Keratinocyte (primary cell): ENCODE results near the gene POLR2L. TPM values are rescaled to one million over a fixed set of nuclear protein-coding genes. Genes with fewer than 3 reads are reported as not detected.

Source experiments
- DNase-seq: peaks from one replicate; pipeline ENCODE4 v3.0.0-alpha.2; 2011; ENCODE audit warnings: low read depth, missing footprints, low spot score
- FAIRE-seq: peaks from 2 replicates; lab custom pipeline; 2011; peaks lifted over from hg19 to GRCh38; lab: Jason Lieb, UNC
- H2AFZ ChIP-seq: 2 replicates; pipeline ENCODE4 v1.6.0; 2012; ENCODE audit warnings: low read length, control low read depth, inconsistent platforms; ENCODE audit not compliant: control insufficient read depth
- H3K27ac ChIP-seq: 2 replicates; pipeline ENCODE4 v1.5.1; 2011; ENCODE audit warnings: low read length; ENCODE audit not compliant: control insufficient read depth, insufficient read depth
- H3K27me3 ChIP-seq: 3 replicates; pipeline ENCODE4 v1.6.0; 2011; ENCODE audit warnings: low read length; ENCODE audit not compliant: control insufficient read depth, insufficient read depth; ENCODE audit errors: extremely low read depth
- H3K36me3 ChIP-seq, 2 experiments: 2 replicates in 1 of 2; 3 replicates in 1 of 2; pipeline ENCODE4 v1.5.1; 2011; ENCODE audit warnings: low read length in 2 of 2, mild to moderate bottlenecking in 1 of 2; ENCODE audit not compliant: control insufficient read depth in 2 of 2, insufficient read depth in 2 of 2; ENCODE audit errors: extremely low read depth in 1 of 2
- H3K4me1 ChIP-seq: 3 replicates; pipeline ENCODE4 v1.5.1; 2011; ENCODE audit warnings: low read length; ENCODE audit not compliant: control insufficient read depth, insufficient read depth; ENCODE audit errors: extremely low read depth
- H3K4me2 ChIP-seq: 3 replicates; pipeline ENCODE4 v1.6.0; 2011; ENCODE audit warnings: low read depth, low read length; ENCODE audit not compliant: control insufficient read depth, insufficient read depth; ENCODE audit errors: extremely low read depth
- H3K4me3 ChIP-seq, 3 experiments: fragments of 200-600 bp in 1 of 3; sonication (generic) in 1 of 3; 2 replicates in 2 of 3; 3 replicates in 1 of 3; pipeline ENCODE4 v1.5.1; 2011 to 2016; ENCODE audit warnings: low read length in 3 of 3, mild to moderate bottlenecking in 3 of 3, control low read depth in 2 of 3, inconsistent platforms in 1 of 3, low read depth in 1 of 3, mixed read lengths in 1 of 3, mixed run types in 1 of 3, moderate library complexity in 1 of 3; ENCODE audit not compliant: control insufficient read depth in 2 of 3, insufficient read depth in 2 of 3; ENCODE audit errors: extremely low read depth in 1 of 3
- H3K79me2 ChIP-seq: 2 replicates; pipeline ENCODE4 v1.6.0; 2012; ENCODE audit warnings: low read length; ENCODE audit not compliant: control insufficient read depth, insufficient read depth
- H3K9ac ChIP-seq: 3 replicates; pipeline ENCODE4 v1.6.0; 2011; ENCODE audit warnings: low read length; ENCODE audit not compliant: control insufficient read depth, insufficient read depth; ENCODE audit errors: extremely low read depth
- H3K9me1 ChIP-seq: 3 replicates; pipeline ENCODE4 v1.6.0; 2011; ENCODE audit warnings: low read length; ENCODE audit not compliant: control insufficient read depth, insufficient read depth; ENCODE audit errors: extremely low read depth
- H3K9me3 ChIP-seq: 2 replicates; pipeline ENCODE4 v1.5.1; 2012; ENCODE audit warnings: low read depth, low read length; ENCODE audit not compliant: control insufficient read depth
- H4K20me1 ChIP-seq: 3 replicates; pipeline ENCODE4 v1.6.0; 2011; ENCODE audit warnings: low read length; ENCODE audit not compliant: control insufficient read depth, insufficient read depth; ENCODE audit errors: extremely low read depth
- CTCF ChIP-seq, 3 experiments: IDR thresholded peaks in 1 of 3; conservative IDR thresholded peaks in 1 of 3; optimal IDR thresholded peaks in 1 of 3; 2 replicates in 2 of 3; 3 replicates in 1 of 3; pipeline versions ENCODE3 to v1.5.1; 2011; ENCODE audit warnings: low read length in 3 of 3, mild to moderate bottlenecking in 3 of 3, moderate library complexity in 2 of 3, control low read depth in 1 of 3, inconsistent platforms in 1 of 3; ENCODE audit not compliant: insufficient read depth in 2 of 3; ENCODE audit errors: extremely low read depth in 1 of 3
- EZH2 ChIP-seq: IDR thresholded peaks from one replicate; pipeline ENCODE4 v1.6.1; 2012; ENCODE audit warnings: inconsistent platforms, mild to moderate bottlenecking, low read length, moderate library complexity
- dilution Hi-C: fragments of 300-500 bp; cut with MboI; formaldehyde crosslinking; loops from one replicate; pipeline ENCODE4 v1.7.0; 2020; ENCODE audit warnings: low sequenced_read_pairs; ENCODE audit not compliant: extremely low pct_ligation_motif_present
- polyA plus RNA-seq, 5 experiments: library from polyadenylated mRNA; depleted of rRNA in 3 of 5; stranded (reverse) in 3 of 5; stranded (forward) in 1 of 5; unstranded in 1 of 5; fragments of >200 nt; gene quantifications; 1 replicate in 1 of 5; 2 replicates in 3 of 5; 3 replicates in 1 of 5; pipeline versions ENCODE4 v1.2.1 to v1.2.3, GENCODE V29; 2011 to 2012; ENCODE audit warnings: missing spikeins in 2 of 5, low read depth in 1 of 5, low replicate concordance in 1 of 5

POLR2L gene
- polyA plus RNA-seq, 1 donor (not counting 4 experiments of a cell fraction or from before 2014, with no cell fraction given) = 145 TPM

- DNase-seq (no peak), FAIRE-seq (no peak)
- Histone ChIP-seq H3K9me3 (no peaks in the 10 kb centered on the region), H3K27ac (peak overlapping the region; percentile 94), H4K20me1 (peaks cover 2% of the 10 kb centered on the region), H3K9ac (peak overlapping the region; percentile 95), H3K4me2 (peak overlapping the region; percentile 98), H3K4me1 (peaks cover 43% of the 10 kb centered on the region), H2AFZ (no peak overlapping the region), H3K27me3 (peaks cover 29% of the 10 kb centered on the region), H3K36me3 (peaks cover 7 to 17% of the 10 kb centered on the region in 2 experiments), H3K9me1 (no peaks in the 10 kb centered on the region), H3K79me2 (peaks cover 40% of the 10 kb centered on the region), H3K4me3 (peak overlapping the region; percentile 78 to 86 (median 84))
- dilution Hi-C loops = no loop called here
- no peak for TF ChIP-seq EZH2
- TF ChIP-seq CTCF (optimal IDR thresholded peaks at IDR 0.05 in 1 of 3, IDR thresholded peaks at IDR 0.05 in 1 of 3, conservative IDR thresholded peaks at IDR 0.05 in 1 of 3; ENCODE audit: extremely low read depth in 1 of 3, insufficient read depth in 2 of 3, low read length in 3 of 3) = no peak
These were observed 9.1 kb downstream of the POLR2L start for GRCh38 chr11:833114-833791.

- H3K4me2 ChIP-seq = peak within 1 kb of the TSS; percentile 98
- dilution Hi-C loops = no loop called here
- FAIRE-seq = no peak
- H2AFZ ChIP-seq = peak within 1 kb of the TSS; percentile 37
- H3K9me3 ChIP-seq = no peaks in the 10 kb centered on the region
- H4K20me1 ChIP-seq = peaks cover 2% of the 10 kb centered on the region
- H3K79me2 ChIP-seq = peaks cover 36% of the 10 kb centered on the region
- H3K9me1 ChIP-seq = no peaks in the 10 kb centered on the region
- H3K36me3 ChIP-seq = peaks cover 5 to 12% of the 10 kb centered on the region in 2 experiments
- peaks cover 44% of the 10 kb centered on the region for H3K4me1 ChIP-seq
- H3K4me3 ChIP-seq = peak within 1 kb of the TSS; percentile 78 to 86 (median 84)
- peak within 1 kb of the TSS; percentile 94 for H3K27ac ChIP-seq
- no peak for TF ChIP-seq CTCF (optimal IDR thresholded peaks at IDR 0.05 in 1 of 3, IDR thresholded peaks at IDR 0.05 in 1 of 3, conservative IDR thresholded peaks at IDR 0.05 in 1 of 3; ENCODE audit: extremely low read depth in 1 of 3, insufficient read depth in 2 of 3, low read length in 3 of 3)
- no peak for TF ChIP-seq EZH2
- peak within 1 kb of the TSS; percentile 95 for H3K9ac ChIP-seq
- H3K27me3 ChIP-seq = peaks cover 35% of the 10 kb centered on the region
- no peak for DNase-seq
These were observed 9.7 kb downstream of the POLR2L start, which contains the start of gene CD151 for GRCh38 chr11:832529-833113. TSS of gene CD151 (plus strand) at chr11:832952. CDS start at chr11:836070, 3,118 bp downstream.
